ENCODE measurements around the gene CARMIL1.

Gene CARMIL1

GRCh38 chr6:25473447-25473846, 194.3 kb downstream of the CARMIL1 start:
- Histone ChIP-seq H3K36me3 (ENCODE audit: control insufficient read depth, insufficient read depth, low read length) (no peaks in the 10 kb centered on the region), H3K4me1 (ENCODE audit: control insufficient read depth, insufficient read depth, low read length) (no peaks in the 10 kb centered on the region), H3K27ac (ENCODE audit: insufficient read depth, low read depth, low read length, poor library complexity, severe bottlenecking) (no peak overlapping the region), H3K9me3 (ENCODE audit: control insufficient read depth, low read length) (no peaks in the 10 kb centered on the region), H3K4me3 (ENCODE audit: insufficient read depth, low read depth, low read length) (no peak overlapping the region), H3K27me3 (ENCODE audit: control insufficient read depth, insufficient read depth, low read length, poor library complexity, severe bottlenecking) (no peaks in the 10 kb centered on the region)
- 93 to 96% methylated on average over 2 to 3 of the region's 3 CpGs for WGBS, 2 experiments

- H3K4me3 ChIP-seq (ENCODE audit: insufficient read depth, low read depth, low read length) = no peak overlapping the region
- no peaks in the 10 kb centered on the region for H3K36me3 ChIP-seq (ENCODE audit: control insufficient read depth, insufficient read depth, low read length)
- no peaks in the 10 kb centered on the region for H3K4me1 ChIP-seq (ENCODE audit: control insufficient read depth, insufficient read depth, low read length)
- WGBS, 2 experiments = 92 to 95% methylated on average over 3 of the region's 3 CpGs
- H3K27ac ChIP-seq (ENCODE audit: insufficient read depth, low read depth, low read length, poor library complexity, severe bottlenecking) = no peak overlapping the region
- no peaks in the 10 kb centered on the region for H3K27me3 ChIP-seq (ENCODE audit: control insufficient read depth, insufficient read depth, low read length, poor library complexity, severe bottlenecking)
- no peaks in the 10 kb centered on the region for H3K9me3 ChIP-seq (ENCODE audit: control insufficient read depth, low read length)
These were observed 197.0 kb downstream of the CARMIL1 start for GRCh38 chr6:25476126-25476525.

GRCh38 chr6:25477006-25477590, 197.9 kb downstream of the CARMIL1 start:
- 100% methylated on average over 2 to 4 of the region's 4 CpGs for WGBS, 2 experiments
- Histone ChIP-seq H3K27ac (ENCODE audit: insufficient read depth, low read depth, low read length, poor library complexity, severe bottlenecking) (no peak overlapping the region), H3K9me3 (ENCODE audit: control insufficient read depth, low read length) (no peaks in the 10 kb centered on the region), H3K36me3 (ENCODE audit: control insufficient read depth, insufficient read depth, low read length) (no peaks in the 10 kb centered on the region), H3K27me3 (ENCODE audit: control insufficient read depth, insufficient read depth, low read length, poor library complexity, severe bottlenecking) (no peaks in the 10 kb centered on the region), H3K4me1 (ENCODE audit: control insufficient read depth, insufficient read depth, low read length) (no peaks in the 10 kb centered on the region), H3K4me3 (ENCODE audit: insufficient read depth, low read depth, low read length) (no peak overlapping the region)

GRCh38 chr6:25478973-25479372, 199.8 kb downstream of the CARMIL1 start:
- Histone ChIP-seq H3K4me1 (ENCODE audit: control insufficient read depth, insufficient read depth, low read length) (no peaks in the 10 kb centered on the region), H3K4me3 (ENCODE audit: insufficient read depth, low read depth, low read length) (no peak overlapping the region), H3K9me3 (ENCODE audit: control insufficient read depth, low read length) (no peaks in the 10 kb centered on the region), H3K36me3 (ENCODE audit: control insufficient read depth, insufficient read depth, low read length) (no peaks in the 10 kb centered on the region), H3K27ac (ENCODE audit: insufficient read depth, low read depth, low read length, poor library complexity, severe bottlenecking) (no peak overlapping the region), H3K27me3 (ENCODE audit: control insufficient read depth, insufficient read depth, low read length, poor library complexity, severe bottlenecking) (no peaks in the 10 kb centered on the region)
- WGBS, 2 experiments = 74 to 88% methylated on average over 1 of the region's 1 CpG

GRCh38 chr6:25481267-25481666, 202.1 kb downstream of the CARMIL1 start:
- 83 to 100% methylated on average over 1 of the region's 1 CpG for WGBS, 2 experiments
- H3K27me3 ChIP-seq (ENCODE audit: control insufficient read depth, insufficient read depth, low read length, poor library complexity, severe bottlenecking) = no peaks in the 10 kb centered on the region
- no peaks in the 10 kb centered on the region for H3K9me3 ChIP-seq (ENCODE audit: control insufficient read depth, low read length)
- no peaks in the 10 kb centered on the region for H3K4me1 ChIP-seq (ENCODE audit: control insufficient read depth, insufficient read depth, low read length)
- H3K27ac ChIP-seq (ENCODE audit: insufficient read depth, low read depth, low read length, poor library complexity, severe bottlenecking) = no peak overlapping the region
- no peak overlapping the region for H3K4me3 ChIP-seq (ENCODE audit: insufficient read depth, low read depth, low read length)
- H3K36me3 ChIP-seq (ENCODE audit: control insufficient read depth, insufficient read depth, low read length) = no peaks in the 10 kb centered on the region

GRCh38 chr6:25482996-25483395, 203.8 kb downstream of the CARMIL1 start:
- Histone ChIP-seq H3K36me3 (ENCODE audit: control insufficient read depth, insufficient read depth, low read length) (no peaks in the 10 kb centered on the region), H3K9me3 (ENCODE audit: control insufficient read depth, low read length) (no peaks in the 10 kb centered on the region), H3K4me3 (ENCODE audit: insufficient read depth, low read depth, low read length) (no peak overlapping the region), H3K4me1 (ENCODE audit: control insufficient read depth, insufficient read depth, low read length) (no peaks in the 10 kb centered on the region), H3K27me3 (ENCODE audit: control insufficient read depth, insufficient read depth, low read length, poor library complexity, severe bottlenecking) (no peaks in the 10 kb centered on the region), H3K27ac (ENCODE audit: insufficient read depth, low read depth, low read length, poor library complexity, severe bottlenecking) (no peak overlapping the region)
- WGBS, 2 experiments = 100% methylated on average over 1 of the region's 1 CpG; no CpG with 5 or more reads in 1 of the 2 experiments

GRCh38 chr6:25483943-25484342, 204.8 kb downstream of the CARMIL1 start:
- WGBS, 2 experiments = 90 to 93% methylated on average over 5 of the region's 5 CpGs
- Histone ChIP-seq H3K27me3 (ENCODE audit: control insufficient read depth, insufficient read depth, low read length, poor library complexity, severe bottlenecking) (no peaks in the 10 kb centered on the region), H3K4me1 (ENCODE audit: control insufficient read depth, insufficient read depth, low read length) (no peaks in the 10 kb centered on the region), H3K36me3 (ENCODE audit: control insufficient read depth, insufficient read depth, low read length) (no peaks in the 10 kb centered on the region), H3K9me3 (ENCODE audit: control insufficient read depth, low read length) (no peaks in the 10 kb centered on the region), H3K4me3 (ENCODE audit: insufficient read depth, low read depth, low read length) (no peak overlapping the region), H3K27ac (ENCODE audit: insufficient read depth, low read depth, low read length, poor library complexity, severe bottlenecking) (no peak overlapping the region)

GRCh38 chr6:25484900-25485299, 205.7 kb downstream of the CARMIL1 start:
- Histone ChIP-seq H3K9me3 (ENCODE audit: control insufficient read depth, low read length) (no peaks in the 10 kb centered on the region), H3K4me1 (ENCODE audit: control insufficient read depth, insufficient read depth, low read length) (no peaks in the 10 kb centered on the region), H3K4me3 (ENCODE audit: insufficient read depth, low read depth, low read length) (no peak overlapping the region), H3K27me3 (ENCODE audit: control insufficient read depth, insufficient read depth, low read length, poor library complexity, severe bottlenecking) (no peaks in the 10 kb centered on the region), H3K27ac (ENCODE audit: insufficient read depth, low read depth, low read length, poor library complexity, severe bottlenecking) (no peak overlapping the region), H3K36me3 (ENCODE audit: control insufficient read depth, insufficient read depth, low read length) (no peaks in the 10 kb centered on the region)
- 86 to 94% methylated on average over 1 to 3 of the region's 4 CpGs for WGBS, 2 experiments

GRCh38 chr6:25485821-25486534, 206.8 kb downstream of the CARMIL1 start:
- no peaks in the 10 kb centered on the region for H3K36me3 ChIP-seq (ENCODE audit: control insufficient read depth, insufficient read depth, low read length)
- H3K4me1 ChIP-seq (ENCODE audit: control insufficient read depth, insufficient read depth, low read length) = no peaks in the 10 kb centered on the region
- WGBS, 2 experiments = 88% methylated on average over 7 of the region's 8 CpGs
- H3K9me3 ChIP-seq (ENCODE audit: control insufficient read depth, low read length) = no peaks in the 10 kb centered on the region
- no peak overlapping the region for H3K27ac ChIP-seq (ENCODE audit: insufficient read depth, low read depth, low read length, poor library complexity, severe bottlenecking)
- H3K4me3 ChIP-seq (ENCODE audit: insufficient read depth, low read depth, low read length) = no peak overlapping the region
- no peaks in the 10 kb centered on the region for H3K27me3 ChIP-seq (ENCODE audit: control insufficient read depth, insufficient read depth, low read length, poor library complexity, severe bottlenecking)

GRCh38 chr6:25486550-25486949, 207.4 kb downstream of the CARMIL1 start:
- H3K36me3 ChIP-seq (ENCODE audit: control insufficient read depth, insufficient read depth, low read length) = no peaks in the 10 kb centered on the region
- no peaks in the 10 kb centered on the region for H3K9me3 ChIP-seq (ENCODE audit: control insufficient read depth, low read length)
- H3K4me3 ChIP-seq (ENCODE audit: insufficient read depth, low read depth, low read length) = no peak overlapping the region
- no peaks in the 10 kb centered on the region for H3K27me3 ChIP-seq (ENCODE audit: control insufficient read depth, insufficient read depth, low read length, poor library complexity, severe bottlenecking)
- no peak overlapping the region for H3K27ac ChIP-seq (ENCODE audit: insufficient read depth, low read depth, low read length, poor library complexity, severe bottlenecking)
- no peaks in the 10 kb centered on the region for H3K4me1 ChIP-seq (ENCODE audit: control insufficient read depth, insufficient read depth, low read length)
- 93 to 96% methylated on average over 3 of the region's 3 CpGs for WGBS, 2 experiments

Measured in ectodermal cell (in vitro differentiated cells).